OCI-LY3 (cell line): ENCODE measurements around the gene SMIM30.
"Not testable (repeated sequence)": the region's sequence is repeated elsewhere in the genome, so short reads cannot be mapped to it uniquely, and the experiment has no call there.

Experiments
- H2AFZ ChIP-seq: fragments of 200-600, 300-600 bp; shearing (Covaris generic); 2 replicates; pipeline ENCODE4 v1.6.0; 2014; ENCODE audit warnings: antibody characterized with exemption, low read depth, low read length
- H3K27ac ChIP-seq: fragments of 200-600, 300-600 bp; sonication (generic); 2 replicates; pipeline ENCODE4 v1.5.1; 2014; ENCODE audit warnings: mild to moderate bottlenecking, low read length, moderate library complexity, mixed read lengths
- H3K27me3 ChIP-seq: fragments of 200-600, 300-600 bp; sonication (generic); 2 replicates; pipeline ENCODE4 v1.6.1; 2014; ENCODE audit warnings: low read depth, low read length, mixed read lengths
- H3K36me3 ChIP-seq: fragments of 200-600, 300-600 bp; sonication (generic); replicated peaks from 2 replicates; pipeline ENCODE3; 2014; ENCODE audit warnings: low read depth, low read length, mixed read lengths
- H3K4me1 ChIP-seq: fragments of 300-600, 200-600 bp; sonication (generic); 2 replicates; pipeline ENCODE4 v1.6.1; 2014; ENCODE audit warnings: low read length, mixed read lengths
- H3K4me2 ChIP-seq: fragments of 200-600, 300-600 bp; sonication (generic); 2 replicates; pipeline ENCODE4 v1.6.1; 2014; ENCODE audit warnings: low read length, mixed read lengths
- H3K4me3 ChIP-seq: fragments of 300-600, 200-600 bp; sonication (generic); 2 replicates; pipeline ENCODE4 v1.5.1; 2014; ENCODE audit warnings: antibody characterized with exemption, mild to moderate bottlenecking, low read length, moderate library complexity
- H3K79me2 ChIP-seq: fragments of 300-600, 200-600 bp; shearing (Covaris generic); 2 replicates; pipeline ENCODE4 v1.6.1; 2014; ENCODE audit warnings: mild to moderate bottlenecking, low read length, mixed read lengths
- H3K9ac ChIP-seq: fragments of 300-600, 200-600 bp; shearing (Covaris generic); 2 replicates; pipeline ENCODE4 v1.6.0; 2014; ENCODE audit warnings: mild to moderate bottlenecking, low read length, moderate library complexity
- H3K9me3 ChIP-seq: fragments of 200-600, 300-600 bp; shearing (Covaris generic); 2 replicates; pipeline ENCODE4 v1.6.1; 2014; ENCODE audit warnings: low read length, mixed read lengths; ENCODE audit not compliant: insufficient read depth
- H4K20me1 ChIP-seq: fragments of 200-600, 300-600 bp; sonication (generic); 2 replicates; pipeline ENCODE4 v1.6.1; 2016; ENCODE audit warnings: low read length, mixed read lengths; ENCODE audit not compliant: insufficient read depth
- CTCF ChIP-seq: fragments of 200-600, 300-600 bp; sonication (generic); IDR thresholded peaks from 2 replicates; pipeline ENCODE4 v1.5.1; 2014; ENCODE audit warnings: antibody characterized with exemption, low read length, low read depth
- EZH2phosphoT487 ChIP-seq: fragments of 200-600 bp; shearing (Covaris generic); IDR thresholded peaks from 2 replicates; pipeline ENCODE4 v1.6.1; 2018; ENCODE audit warnings: antibody characterized with exemption, mixed run types, low read depth

The SMIM30 gene

GRCh38 chr7:113118074-113118959, at the start of gene SMIM30:
TSS of gene SMIM30 (minus strand) at chr7:113118554. CDS start at chr7:113117578, 976 bp downstream.
- no peaks in the 10 kb centered on the region for H3K27me3 ChIP-seq
- H2AFZ ChIP-seq: peak within 1 kb of the TSS; percentile 82
- peak within 1 kb of the TSS; percentile 84 for H3K4me3 ChIP-seq
- peaks cover 4% of the 10 kb centered on the region; the same call in 1 of the 2 replicates for H3K79me2 ChIP-seq
- H3K4me2 ChIP-seq: peak within 1 kb of the TSS; percentile 95
- peak within 1 kb of the TSS; percentile 22; the same call in 1 of the 2 replicates for H3K27ac ChIP-seq
- H3K4me1 ChIP-seq: peaks cover 47% of the 10 kb centered on the region
- TF ChIP-seq EZH2phosphoT487: no peak
- TF ChIP-seq CTCF: no peak
- no peaks in the 10 kb centered on the region for H4K20me1 ChIP-seq
- H3K9me3 ChIP-seq: no peaks in the 10 kb centered on the region
- H3K36me3 ChIP-seq: peaks cover 5% of the 10 kb centered on the region
- peak within 1 kb of the TSS; percentile 67 for H3K9ac ChIP-seq

- not testable (repeated sequence) for H3K27ac ChIP-seq, H2AFZ ChIP-seq, H3K9ac ChIP-seq, H3K4me2 ChIP-seq, H3K4me1 ChIP-seq, H3K27me3 ChIP-seq, H3K4me3 ChIP-seq, H4K20me1 ChIP-seq, H3K36me3 ChIP-seq, H3K9me3 ChIP-seq, H3K79me2 ChIP-seq
Observed at GRCh38 chr7:113166176-113166575, 47.8 kb upstream of the SMIM30 start.

GRCh38 chr7:113161050-113161449, 42.7 kb upstream of the SMIM30 start:
- no peak overlapping the region for H3K9ac ChIP-seq
- no peaks in the 10 kb centered on the region for H4K20me1 ChIP-seq
- no peak overlapping the region for H3K4me3 ChIP-seq
- no peaks in the 10 kb centered on the region for H3K79me2 ChIP-seq
- no peak overlapping the region for H2AFZ ChIP-seq
- H3K4me2 ChIP-seq: no peak overlapping the region
- no peaks in the 10 kb centered on the region for H3K9me3 ChIP-seq
- peaks cover 14% of the 10 kb centered on the region for H3K4me1 ChIP-seq
- no peaks in the 10 kb centered on the region for H3K36me3 ChIP-seq
- H3K27ac ChIP-seq: no peak overlapping the region
- TF ChIP-seq EZH2phosphoT487 (no peak), CTCF (no peak)
- H3K27me3 ChIP-seq: no peaks in the 10 kb centered on the region

- H3K9me3 ChIP-seq: no peaks in the 10 kb centered on the region
- no peaks in the 10 kb centered on the region for H4K20me1 ChIP-seq
- no peak overlapping the region for H2AFZ ChIP-seq
- H3K4me1 ChIP-seq: peaks cover 14% of the 10 kb centered on the region
- H3K36me3 ChIP-seq: no peaks in the 10 kb centered on the region
- no peak overlapping the region for H3K4me2 ChIP-seq
- H3K27me3 ChIP-seq: no peaks in the 10 kb centered on the region
- no peak overlapping the region for H3K27ac ChIP-seq
- TF ChIP-seq CTCF (peak; percentile 78), EZH2phosphoT487 (no peak)
- H3K4me3 ChIP-seq: no peak overlapping the region
- H3K79me2 ChIP-seq: no peaks in the 10 kb centered on the region
- no peak overlapping the region for H3K9ac ChIP-seq
Observed at GRCh38 chr7:113159746-113160339, 41.5 kb upstream of the SMIM30 start.
